ENCODE data around the gene RAPGEF2. TPM values are rescaled to one million over a fixed set of nuclear protein-coding genes. Genes with fewer than 3 reads are reported as not detected.

The RAPGEF2 gene
- total RNA-seq, 1 experiment from 2014 or later, result 37.1 TPM

DNA sequence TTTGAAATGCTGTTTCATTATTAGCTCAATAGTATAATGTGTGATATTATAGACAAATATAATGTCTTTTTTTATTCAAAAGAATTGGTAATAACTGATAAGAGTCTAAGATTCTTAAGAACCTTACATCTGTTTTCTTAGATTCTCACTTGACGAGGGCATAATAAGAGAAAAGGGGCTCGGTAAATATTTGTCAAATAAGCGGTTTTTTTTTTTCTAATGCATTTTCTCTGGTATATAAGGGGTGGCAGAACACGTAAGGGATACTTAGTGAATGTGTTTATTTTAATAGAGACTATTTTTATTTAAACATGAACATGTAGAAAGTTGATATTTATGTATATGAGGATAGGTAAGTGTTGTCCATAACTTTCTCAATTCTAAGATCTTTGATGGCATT is 200.6 kb downstream of the RAPGEF2 start:
- H3K56ac ChIP-seq (ENCODE audit: insufficient read length, low read depth, low read length), result no peak overlapping the region
- H2BK120ac ChIP-seq (ENCODE audit: low read depth, low read length, poor library complexity, severe bottlenecking), result no peak overlapping the region

More for the DNA sequence above, 200.6 kb downstream of the RAPGEF2 start:
- H2BK12ac ChIP-seq (ENCODE audit: insufficient read length, low read depth, low read length), result no peak overlapping the region
- no peak overlapping the region for H4K5ac ChIP-seq (ENCODE audit: insufficient read length, low read depth, low read length)
- no peak overlapping the region for H3K18ac ChIP-seq (ENCODE audit: insufficient read length, low read depth, low read length)
- no peaks in the 10 kb centered on the region for H3K79me2 ChIP-seq (ENCODE audit: insufficient read depth, low read length)
- H3K23me2 ChIP-seq (ENCODE audit: insufficient read length, low read depth, low read length, poor library complexity, severe bottlenecking), result no peaks in the 10 kb centered on the region
- no peaks in the 10 kb centered on the region; the same call in 1 of the 2 replicates for H3K4me1 ChIP-seq (ENCODE audit: insufficient read depth, low read length)
- H3T11ph ChIP-seq (ENCODE audit: low read length), result no peak overlapping the region
- H3K9me3 ChIP-seq (ENCODE audit: control insufficient read depth, low read depth, low read length), result no peaks in the 10 kb centered on the region
- H3K4me2 ChIP-seq (ENCODE audit: insufficient read depth, insufficient read length, low read length), result no peak overlapping the region
- WGBS (ENCODE audit: extremely low coverage, insufficient read length, low lambda C conversion rate), result no CpG with 5 or more reads among the region's 4 CpGs
- H4K91ac ChIP-seq (ENCODE audit: insufficient read length, low read depth, low read length), result no peak overlapping the region
- H3K79me1 ChIP-seq (ENCODE audit: insufficient read depth, low read depth, low read length, poor library complexity, severe bottlenecking), result no peaks in the 10 kb centered on the region
- H4K8ac ChIP-seq (replicated peaks; ENCODE audit: insufficient read length, low read depth, low read length), result no peak overlapping the region
- no peak overlapping the region for H3K14ac ChIP-seq (ENCODE audit: insufficient read depth, low read length)
- no peak overlapping the region for H2AFZ ChIP-seq (ENCODE audit: low read length)
- no peak overlapping the region for H3K4me3 Mint-ChIP-seq
- no peak overlapping the region for H3K27ac ChIP-seq (ENCODE audit: insufficient read length, low read depth, low read length)
- H3K9ac ChIP-seq (ENCODE audit: extremely low read depth, insufficient read length, low read length), result no peak overlapping the region
- no peak overlapping the region for H3K4ac ChIP-seq (ENCODE audit: low read depth, low read length)
- H3K27ac Mint-ChIP-seq, result no peak overlapping the region
- no peaks in the 10 kb centered on the region for H3K9me3 Mint-ChIP-seq
- H3K4me1 Mint-ChIP-seq, result peaks cover 6 to 8% of the 10 kb centered on the region in 2 experiments
- H3K36me3 Mint-ChIP-seq (ENCODE audit: insufficient read depth in 1 of 3, low read depth in 3 of 3), result peaks cover 0 to 5% (median 4%) of the 10 kb centered on the region in 3 experiments; a peak in 3 of 7 replicates
- no peak overlapping the region for H2BK5ac ChIP-seq (ENCODE audit: insufficient read length, low read length)
- H3K27me3 ChIP-seq (ENCODE audit: insufficient read depth, low read length), result no peaks in the 10 kb centered on the region
- H4K20me1 ChIP-seq (ENCODE audit: control insufficient read depth, insufficient read depth, insufficient read length), result no peaks in the 10 kb centered on the region
- no peaks in the 10 kb centered on the region for H3K27me3 Mint-ChIP-seq (ENCODE audit: low read depth)
- H2BK20ac ChIP-seq (ENCODE audit: low read depth, low read length, poor library complexity, severe bottlenecking), result no peak overlapping the region
- TF ChIP-seq, protein P1, sequence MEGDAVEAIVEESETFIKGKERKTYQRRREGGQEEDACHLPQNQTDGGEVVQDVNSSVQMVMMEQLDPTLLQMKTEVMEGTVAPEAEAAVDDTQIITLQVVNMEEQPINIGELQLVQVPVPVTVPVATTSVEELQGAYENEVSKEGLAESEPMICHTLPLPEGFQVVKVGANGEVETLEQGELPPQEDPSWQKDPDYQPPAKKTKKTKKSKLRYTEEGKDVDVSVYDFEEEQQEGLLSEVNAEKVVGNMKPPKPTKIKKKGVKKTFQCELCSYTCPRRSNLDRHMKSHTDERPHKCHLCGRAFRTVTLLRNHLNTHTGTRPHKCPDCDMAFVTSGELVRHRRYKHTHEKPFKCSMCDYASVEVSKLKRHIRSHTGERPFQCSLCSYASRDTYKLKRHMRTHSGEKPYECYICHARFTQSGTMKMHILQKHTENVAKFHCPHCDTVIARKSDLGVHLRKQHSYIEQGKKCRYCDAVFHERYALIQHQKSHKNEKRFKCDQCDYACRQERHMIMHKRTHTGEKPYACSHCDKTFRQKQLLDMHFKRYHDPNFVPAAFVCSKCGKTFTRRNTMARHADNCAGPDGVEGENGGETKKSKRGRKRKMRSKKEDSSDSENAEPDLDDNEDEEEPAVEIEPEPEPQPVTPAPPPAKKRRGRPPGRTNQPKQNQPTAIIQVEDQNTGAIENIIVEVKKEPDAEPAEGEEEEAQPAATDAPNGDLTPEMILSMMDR (conservative IDR thresholded peaks at IDR 0.05), result no peak
- H2BK15ac ChIP-seq (ENCODE audit: low read depth, low read length), result no peak overlapping the region
- DNase-seq, result no peak
- H3K23ac ChIP-seq (ENCODE audit: insufficient read length, low read depth, low read length), result no peak overlapping the region
- no peak overlapping the region for H2AK5ac ChIP-seq (ENCODE audit: insufficient read length, low read length)
